NCI-H2107 treated with DMSO at 0.1 percent for 48 hours (cell line): ENCODE results near the gene SERTM2.
"Not testable (repeated sequence)": the region's sequence is repeated elsewhere in the genome, so short reads cannot be mapped to it uniquely, and the experiment has no call there.

Source experiments
- DNase-seq: peaks from one replicate; lab custom pipeline; 2025; ENCODE audit not compliant: unreplicated experiment; lab: John Stamatoyannopoulos, UW

Gene SERTM2

DNA sequence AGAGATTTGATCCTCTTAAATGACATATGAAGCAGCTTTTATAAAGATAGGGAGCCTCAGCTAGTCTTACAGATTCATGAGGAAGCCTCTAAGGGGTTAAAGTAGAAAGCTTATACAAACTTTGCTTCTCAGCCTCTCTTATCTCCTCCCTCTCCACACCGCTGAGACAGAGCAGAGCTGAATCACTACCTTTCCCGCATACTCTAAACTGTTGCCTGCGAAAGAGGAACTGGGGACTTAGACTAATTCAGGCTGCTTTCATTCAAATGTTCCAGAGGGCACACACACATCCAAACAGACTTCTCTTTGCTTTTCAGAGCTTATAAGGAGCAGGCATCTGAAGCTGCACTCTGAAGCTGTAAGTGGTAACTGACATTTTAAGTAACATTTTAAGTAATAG is at the start of gene SERTM2:
Gene SERTM2, plus strand, starts transcription at position 169 of the 400 bp plus-strand sequence. CDS start 7,213 bp downstream, outside the sequence.
- no peak for DNase-seq

DNA sequence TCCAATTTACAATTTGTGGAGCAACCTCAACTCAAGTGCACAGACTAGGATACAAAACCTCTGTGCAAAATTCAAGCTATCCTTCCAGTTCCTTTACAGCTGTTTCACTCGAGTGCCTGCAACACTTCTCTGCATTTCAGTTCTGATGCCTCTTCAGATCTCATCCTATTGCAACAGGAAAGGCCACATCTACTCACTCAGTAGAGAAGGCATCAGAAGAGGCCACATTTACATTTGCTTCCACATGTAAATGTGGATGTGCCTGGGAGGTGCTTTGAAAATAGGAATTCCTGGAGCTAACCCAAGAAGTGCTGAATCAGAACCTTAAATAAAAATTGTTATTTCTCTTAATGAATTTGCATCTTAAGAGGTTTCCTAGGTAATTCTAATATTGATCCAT is 45.8 kb upstream of the SERTM2 start:
- DNase-seq: no peak

DNA sequence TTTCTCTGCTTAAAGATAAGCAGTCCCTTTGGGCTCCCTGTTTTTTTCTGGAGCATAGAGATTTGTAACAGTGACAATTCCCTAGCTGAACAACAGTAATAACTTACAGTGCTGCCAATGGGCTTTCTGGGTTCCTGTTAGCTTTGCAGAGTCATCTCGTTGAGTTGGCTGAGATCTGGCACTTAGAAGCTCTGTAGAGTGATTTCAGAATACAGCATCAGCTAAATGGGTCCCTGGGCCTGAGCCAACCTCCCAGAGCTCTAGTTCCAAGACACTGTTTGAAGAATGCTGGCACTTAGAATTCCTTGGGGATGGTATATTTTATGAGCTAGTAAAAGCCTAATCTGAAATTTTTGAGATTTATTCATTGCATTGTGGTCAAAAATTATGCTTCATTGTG is 43.5 kb upstream of the SERTM2 start:
- no peak for DNase-seq

DNA sequence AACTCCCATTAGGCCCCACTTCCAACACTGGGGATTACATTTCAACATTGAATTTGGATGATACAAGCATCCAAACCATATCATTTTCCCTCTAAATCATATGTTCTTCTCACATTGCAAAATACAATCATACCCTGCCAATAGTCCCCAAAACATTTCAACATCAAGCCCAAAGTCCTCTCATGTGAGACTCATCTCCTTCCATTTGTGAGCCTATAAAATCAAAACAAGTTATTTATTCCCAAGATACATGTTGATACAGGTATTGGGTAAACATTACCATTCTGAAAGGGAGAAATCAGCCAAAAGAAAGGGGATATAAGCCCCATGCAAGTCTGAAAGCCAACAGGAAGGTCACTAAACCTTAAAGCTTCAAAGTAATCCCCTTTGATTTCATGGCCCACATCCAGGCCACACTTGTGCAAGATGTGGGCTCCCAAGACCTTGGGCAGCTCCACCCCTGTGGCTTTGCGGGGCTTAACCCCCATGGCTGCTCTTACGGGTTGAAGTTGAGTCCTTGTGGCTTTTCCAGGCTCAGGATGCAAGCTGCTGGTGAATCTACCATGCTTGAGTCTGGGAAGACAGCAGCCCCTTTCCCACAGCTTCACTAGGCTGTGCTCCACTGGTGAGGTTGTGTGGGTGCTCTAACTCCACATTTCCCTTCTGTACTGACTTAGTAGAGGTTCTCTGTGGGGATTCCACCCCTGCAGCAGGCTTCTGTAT is 40.6 kb upstream of the SERTM2 start:
- DNase-seq: no peak

DNA sequence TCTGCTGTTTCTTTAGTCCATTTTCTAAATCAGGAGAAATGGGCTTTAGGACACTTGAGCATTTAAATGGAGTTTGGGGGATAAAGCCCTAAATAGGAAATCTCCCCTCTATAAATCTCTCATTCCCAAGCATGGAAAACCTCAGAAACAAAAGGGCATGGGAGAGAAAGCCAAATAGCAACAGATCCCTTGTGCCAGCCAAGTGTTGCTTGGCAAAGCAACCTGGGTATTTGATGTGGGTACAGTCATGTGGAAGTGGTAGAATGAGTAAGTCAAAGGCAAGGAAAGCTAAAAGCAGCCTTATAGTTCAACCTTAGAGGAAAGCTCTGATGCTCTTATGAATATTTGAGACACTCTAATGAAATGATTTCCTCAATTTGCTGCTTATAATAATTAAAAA is 29.5 kb upstream of the SERTM2 start:
- no peak for DNase-seq

DNA sequence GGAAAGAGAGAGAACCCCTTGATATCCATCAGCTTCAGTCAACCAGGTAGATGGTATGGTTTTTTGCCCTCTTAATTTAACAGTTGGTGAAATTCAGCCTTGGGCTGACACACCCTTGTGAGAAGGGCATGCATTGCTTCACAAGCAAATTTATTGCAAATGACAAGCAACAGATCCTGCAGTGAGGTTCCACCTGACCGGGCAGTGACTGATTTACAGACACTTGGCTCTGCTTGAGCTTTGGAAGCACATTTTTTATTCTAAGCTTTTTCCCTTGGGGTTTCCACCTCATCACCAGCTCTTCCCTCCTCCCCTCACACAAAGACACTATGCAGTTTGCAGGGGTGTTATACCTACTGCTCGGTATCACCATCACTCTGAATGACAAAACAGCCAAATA is 28.3 kb upstream of the SERTM2 start:
- no peak for DNase-seq

DNA sequence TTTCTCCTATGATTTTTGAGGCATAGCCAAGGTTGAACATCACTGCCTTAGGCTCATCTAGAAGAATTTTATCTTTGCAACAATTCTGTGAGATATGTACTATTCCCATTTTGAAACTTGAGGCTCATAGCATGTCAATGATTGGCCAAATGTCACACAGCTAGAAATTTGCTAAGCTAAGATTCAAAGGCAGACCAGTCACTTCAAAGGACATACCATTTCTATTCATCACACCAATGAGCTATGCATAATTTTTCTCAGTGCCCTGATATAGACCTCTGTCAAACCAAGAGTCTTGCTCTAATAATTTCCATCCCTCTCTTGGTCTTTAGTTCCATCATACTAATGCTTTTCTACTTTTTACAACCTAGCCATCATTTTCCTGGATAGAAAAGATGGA is 27.6 kb upstream of the SERTM2 start:
- DNase-seq: no peak

DNA sequence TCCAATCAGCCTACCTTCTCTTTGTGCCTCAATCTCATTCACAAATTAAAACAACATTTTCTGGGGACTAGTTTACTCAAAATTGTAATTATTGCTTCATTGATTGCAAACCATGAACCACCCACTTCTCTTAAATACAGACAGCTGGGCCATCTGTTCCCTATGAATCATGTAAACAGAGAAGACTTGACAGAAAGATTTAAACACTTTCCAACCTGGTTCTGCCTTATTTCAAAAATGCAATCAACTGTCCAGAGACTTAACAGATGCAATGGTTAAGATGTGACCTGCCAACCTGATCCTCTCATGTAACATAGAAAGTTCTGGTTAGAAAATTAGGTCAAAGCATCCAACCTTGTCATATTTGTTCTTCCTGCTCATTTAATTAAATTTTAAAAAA is 20.8 kb upstream of the SERTM2 start:
- no peak for DNase-seq

DNA sequence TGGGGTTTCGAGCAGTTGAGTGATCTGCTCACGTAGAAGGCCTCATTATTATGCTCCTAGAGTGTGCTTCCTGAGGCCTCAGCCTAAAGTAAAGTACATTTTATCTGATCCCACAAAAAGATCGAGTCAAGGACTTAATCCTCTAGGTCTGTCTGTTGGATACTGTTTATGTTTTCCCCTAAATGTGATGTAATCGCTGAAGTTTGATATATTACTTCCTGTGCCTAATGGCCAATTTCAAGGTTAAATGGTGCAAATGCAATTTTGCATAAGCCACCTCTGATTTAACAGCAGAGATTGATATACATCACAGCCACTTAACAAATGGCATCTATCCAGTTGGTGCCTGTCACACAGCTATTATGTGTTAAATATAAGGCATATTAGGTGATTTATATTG is 19.4 kb upstream of the SERTM2 start:
- no peak for DNase-seq

DNA sequence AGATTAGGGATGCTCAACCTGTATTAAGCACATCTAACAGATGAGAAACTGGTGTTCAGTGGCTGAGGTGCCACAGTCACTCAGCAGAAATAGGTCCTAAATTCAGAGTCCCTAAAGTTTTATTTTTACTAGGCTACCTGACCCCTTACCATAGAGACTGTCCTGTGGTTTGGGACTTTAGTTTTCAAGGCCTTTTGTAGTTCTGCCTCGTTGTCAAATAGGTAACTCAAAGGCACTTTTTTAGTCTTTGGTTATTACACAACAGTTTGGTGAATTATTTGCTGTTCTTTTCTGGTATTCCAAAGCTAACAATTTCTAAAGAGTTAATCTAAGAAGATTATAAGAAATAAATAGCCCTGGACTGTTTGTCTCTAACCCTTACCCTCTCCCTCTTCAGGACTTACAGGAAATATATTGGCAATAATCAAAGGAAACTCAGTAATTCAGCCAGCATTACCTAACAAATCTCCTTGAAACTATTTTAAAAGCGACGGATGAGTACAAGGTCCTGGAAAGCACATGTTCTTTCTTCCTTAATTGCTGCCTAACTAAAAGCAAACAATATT is 12.8 kb upstream of the SERTM2 start:
- no peak for DNase-seq

DNA sequence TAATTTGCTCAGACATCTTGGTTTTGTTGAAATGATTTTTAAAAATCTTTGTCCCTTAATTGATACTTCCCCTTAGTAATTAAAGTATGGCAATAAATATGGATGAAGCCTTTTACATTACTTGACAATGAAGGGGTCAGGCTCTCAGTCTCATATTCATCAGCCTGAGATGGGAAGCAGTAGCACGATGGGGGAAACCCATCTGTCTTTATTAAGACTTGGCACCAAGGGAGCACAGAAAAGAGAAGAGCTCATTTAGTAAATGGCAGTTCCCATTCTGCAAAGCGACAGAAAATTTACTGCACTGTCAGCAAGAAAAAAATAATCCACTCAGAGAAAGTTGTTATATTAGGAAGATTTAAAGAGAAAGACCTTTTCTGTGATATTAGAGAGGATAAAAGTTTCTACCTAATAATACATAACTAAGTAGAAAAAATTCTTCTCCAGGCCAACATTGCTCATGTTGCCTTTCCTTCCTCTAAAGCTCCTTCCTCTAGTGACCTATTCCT is 7.9 kb upstream of the SERTM2 start:
- no peak for DNase-seq

DNA sequence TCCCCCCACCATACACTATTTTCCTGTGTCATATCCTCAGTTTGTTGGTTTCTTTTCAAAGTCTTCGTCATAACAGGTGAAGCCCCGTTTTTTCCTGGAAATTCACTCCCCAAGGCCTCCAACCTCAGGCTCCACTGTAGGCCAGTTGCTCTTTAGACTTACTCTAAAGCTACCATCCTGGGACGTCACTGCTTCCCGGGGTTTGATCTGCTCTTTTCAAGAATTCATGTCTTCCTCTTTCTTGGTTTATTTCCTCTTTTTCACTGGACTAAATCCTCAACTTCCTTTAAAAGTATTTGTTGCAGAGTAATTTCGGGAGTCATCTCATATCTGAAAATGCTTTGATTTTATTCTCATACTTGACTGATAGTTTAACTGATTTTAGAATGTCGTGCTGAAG is 6.5 kb upstream of the SERTM2 start:
- DNase-seq: no peak

DNA sequence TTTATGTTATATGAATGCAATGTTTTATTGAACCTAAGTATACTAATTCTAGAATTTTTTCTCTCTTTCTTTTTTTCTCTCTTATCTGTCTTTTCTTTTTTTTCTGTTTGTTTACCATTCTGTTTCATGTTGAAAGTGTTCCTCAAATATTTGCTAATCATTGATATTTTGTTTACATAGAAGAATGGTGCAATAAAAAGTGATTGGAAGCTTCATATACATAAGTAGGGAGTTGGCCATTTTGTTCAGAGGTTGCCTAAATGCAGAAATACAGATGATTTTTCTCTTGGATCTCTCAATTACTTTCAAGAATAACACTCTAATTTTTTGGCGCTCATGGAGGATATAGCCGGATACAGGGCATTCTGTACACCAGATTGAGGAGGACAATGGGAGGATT is 5.7 kb upstream of the SERTM2 start:
- no peak for DNase-seq

DNA sequence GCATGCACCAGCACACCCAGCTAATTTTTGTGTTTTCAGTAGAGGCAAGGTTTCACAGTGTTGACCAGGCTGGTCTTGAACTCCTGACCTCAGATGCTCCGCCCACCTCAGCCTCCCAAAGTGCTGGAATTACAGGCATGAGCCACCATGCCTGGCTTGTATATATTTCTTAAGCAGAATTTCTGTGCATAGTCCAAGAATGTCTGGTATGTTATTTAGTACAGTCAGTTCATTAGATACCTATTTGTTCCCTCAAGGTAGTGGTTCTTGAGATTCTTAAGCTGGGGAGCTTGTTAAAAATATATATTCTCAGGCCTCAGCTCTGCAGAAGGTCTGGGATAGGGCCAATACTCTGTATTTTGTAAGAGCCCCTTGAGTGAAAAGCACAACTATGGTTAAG is 4.6 kb upstream of the SERTM2 start:
- no peak for DNase-seq

DNA sequence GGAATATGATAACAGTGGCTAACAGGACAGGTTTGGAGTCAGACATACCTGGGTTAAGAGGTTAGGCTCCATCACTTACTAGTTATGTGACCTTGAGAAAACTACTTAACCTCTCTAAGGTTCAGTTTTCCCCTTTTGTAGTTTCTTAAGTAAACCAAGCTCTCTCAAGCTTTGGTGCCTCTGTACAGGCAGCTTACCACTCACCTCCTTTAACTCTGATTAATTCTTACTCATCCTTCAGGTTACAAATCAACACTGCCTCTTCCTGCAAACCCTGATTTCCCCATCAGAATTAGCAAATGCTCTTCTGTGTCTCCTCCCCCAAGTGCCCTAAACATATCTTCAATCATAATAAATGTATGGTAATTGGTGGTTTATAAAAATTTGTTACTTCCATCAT is 3.5 kb upstream of the SERTM2 start:
- no peak for DNase-seq

DNA sequence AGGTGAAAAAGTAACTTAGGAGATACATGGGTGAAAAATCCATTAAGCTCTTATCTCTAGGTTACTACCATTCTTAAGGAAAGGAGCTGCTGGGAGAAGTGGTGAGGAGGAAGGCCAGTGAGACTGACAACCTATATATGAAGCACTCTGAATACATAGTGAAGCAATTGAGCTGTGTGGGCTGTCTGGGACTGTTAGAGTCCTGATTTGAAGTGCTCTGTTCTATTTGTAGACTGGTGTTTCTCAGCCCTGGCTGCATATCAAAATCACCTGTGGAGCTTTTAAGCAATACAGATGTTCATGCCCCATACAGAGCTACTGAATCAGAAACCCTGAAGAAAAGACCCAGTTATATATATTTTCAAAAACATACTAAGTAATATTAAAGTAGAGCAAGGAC is 3.9 kb downstream of the SERTM2 start:
- no peak for DNase-seq

DNA sequence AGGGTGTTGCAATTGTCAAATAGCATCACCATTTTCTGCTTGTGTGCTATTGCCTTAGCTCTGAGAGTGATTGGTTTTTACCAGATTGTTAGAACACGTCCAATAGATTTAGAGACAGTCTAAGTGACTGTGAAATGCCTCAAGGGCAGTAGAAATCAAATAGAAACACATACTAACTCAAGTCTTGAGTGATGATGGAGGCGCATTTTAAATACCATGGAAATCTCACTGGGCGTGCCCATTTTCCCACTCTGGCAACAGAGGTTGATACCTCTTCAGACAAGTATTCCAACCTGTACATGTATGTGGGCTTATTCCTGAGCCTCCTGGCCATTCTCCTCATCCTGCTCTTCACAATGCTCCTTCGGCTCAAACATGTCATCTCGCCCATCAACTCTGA is 7.2 kb downstream of the SERTM2 start:
- DNase-seq: no peak

DNA sequence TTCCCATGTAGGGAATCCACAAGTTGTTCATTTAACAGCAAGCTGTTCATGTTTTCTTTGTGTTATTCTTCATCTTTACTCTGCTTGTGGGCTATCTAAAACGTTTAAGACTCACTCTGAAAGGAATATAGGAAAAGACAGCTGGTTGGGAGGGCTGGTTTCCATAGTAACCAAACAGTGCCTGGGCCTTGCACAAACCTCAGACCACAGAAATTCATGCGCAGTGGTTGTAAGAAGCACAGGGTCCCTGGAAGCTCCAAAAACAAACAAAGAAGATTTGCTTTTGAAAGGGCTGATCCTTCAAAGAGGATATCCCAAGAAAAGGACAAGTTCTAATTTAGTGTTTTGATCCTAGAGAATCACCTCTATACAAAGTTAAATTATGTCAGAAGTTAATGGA is 7.8 kb downstream of the SERTM2 start:
- peak; percentile 54 for DNase-seq

DNA sequence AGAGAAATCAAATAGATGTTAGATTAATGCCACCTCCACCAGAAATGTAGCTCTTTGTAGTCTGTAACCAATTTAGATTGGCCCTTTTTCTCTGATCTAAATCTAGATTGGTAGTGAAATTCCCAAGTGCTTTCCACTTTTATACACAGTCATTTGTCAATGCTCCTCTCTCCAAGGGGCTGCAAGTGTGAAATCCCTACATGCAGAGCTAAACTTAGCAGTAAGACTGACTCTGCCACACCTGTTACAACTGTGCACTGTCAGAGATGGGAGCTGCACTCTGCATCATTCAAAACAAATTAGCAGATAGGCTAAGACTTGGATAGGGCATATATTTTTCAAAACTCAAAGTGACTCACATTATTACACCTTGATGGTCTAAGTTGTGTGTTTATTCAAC is 9.1 kb downstream of the SERTM2 start:
- DNase-seq: no peak

DNA sequence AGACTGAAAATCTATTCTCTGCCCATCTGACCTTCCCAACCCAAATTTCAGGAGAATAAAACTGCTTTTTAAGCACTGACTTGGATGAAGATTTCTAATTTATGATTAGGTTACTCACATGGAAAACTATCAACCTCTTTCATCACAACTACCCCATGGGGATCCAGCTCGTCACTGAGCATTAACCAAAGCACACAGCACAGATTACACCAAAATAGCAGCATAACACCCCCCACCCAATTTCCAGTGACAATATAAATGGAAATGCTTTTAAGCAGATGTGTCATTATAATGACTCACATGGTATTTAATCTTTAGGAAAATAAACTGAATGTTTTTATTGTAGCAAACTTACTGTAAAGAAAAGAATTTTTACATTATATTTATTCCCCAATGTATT is 9.7 kb downstream of the SERTM2 start:
- no peak for DNase-seq

DNA sequence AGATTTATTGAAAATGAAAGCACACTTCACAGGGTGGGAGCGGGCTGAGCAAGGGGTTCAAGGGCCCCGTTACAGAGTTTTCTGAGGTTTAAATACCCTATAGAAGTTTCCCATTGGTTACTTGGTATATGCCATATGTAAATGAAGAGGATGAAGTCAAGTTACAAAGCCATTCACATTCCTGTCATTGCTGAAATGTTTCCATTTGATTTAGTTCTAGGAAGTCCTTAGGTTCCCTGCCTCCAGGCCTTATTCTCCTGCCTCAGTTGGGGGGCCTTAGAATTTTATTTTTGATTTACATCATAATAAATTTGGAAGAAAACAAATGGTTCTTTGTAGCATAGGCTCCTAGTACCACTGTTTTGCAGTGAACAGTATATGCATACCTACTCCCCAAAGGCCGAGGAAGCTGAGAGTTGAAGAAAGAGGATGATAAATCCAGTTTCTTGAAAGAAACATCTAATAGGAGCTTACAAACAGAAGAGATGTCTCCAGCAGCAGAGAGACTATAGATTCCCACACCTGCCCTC is 31.8 kb downstream of the SERTM2 start:
- no peak for DNase-seq

DNA sequence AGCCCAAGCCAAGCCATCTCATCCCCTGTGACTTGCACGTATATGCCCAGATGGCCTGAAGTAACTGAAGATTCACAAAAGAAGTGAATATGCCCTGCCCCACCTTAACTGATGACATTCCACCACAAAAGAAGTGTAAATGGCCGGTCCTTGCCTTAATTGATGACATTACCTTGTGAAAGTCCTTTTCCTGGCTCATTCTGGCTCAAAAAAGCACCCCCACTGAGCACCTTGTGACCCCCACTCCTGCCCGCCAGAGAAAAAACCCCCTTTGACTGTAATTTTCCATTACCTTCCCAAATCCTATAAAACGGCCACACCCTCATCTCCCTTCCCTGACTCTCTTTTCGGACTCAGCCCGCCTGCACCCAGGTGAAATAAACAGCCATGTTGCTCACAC is 37.8 kb downstream of the SERTM2 start:
- DNase-seq: not testable (repeated sequence)
